Activated B cell treated with CpG ODN at 0.5 μM for 24 hours (primary cell): ENCODE data around the gene CRHR1. TPM values are rescaled to one million over a fixed set of nuclear protein-coding genes. Genes with fewer than 3 reads are reported as not detected.

Experiments
- ATAC-seq: fragments of 200-7000 bp; cut with Tn5 transposase; one replicate; pipeline ENCODE4 v1.10.0; 2021; ENCODE audit warnings: low read depth, mild to moderate bottlenecking, moderate library complexity
- CTCF ChIA-PET: fragments of 350-600 bp; sonication (Branson Sonifier 250); formaldehyde crosslinking; loops from one replicate; lab custom pipeline; 2021; ENCODE audit warnings: antibody characterized with exemption; lab: Charles Lee
- POLR2A ChIA-PET: fragments of 350-600 bp; sonication (Branson Sonifier 250); formaldehyde crosslinking; loops from one replicate; lab custom pipeline; 2021; ENCODE audit warnings: antibody characterized with exemption; lab: Charles Lee
- DNase-seq: peaks from one replicate; pipeline ENCODE4 v3.0.0; 2022
- H3K27ac Mint-ChIP-seq: one replicate; pipeline ENCODE4 v1.8.0; 2020; ENCODE audit warnings: mixed read lengths
- H3K27me3 Mint-ChIP-seq: one replicate; pipeline ENCODE4 v1.8.0; 2021; ENCODE audit warnings: mixed read lengths
- H3K36me3 Mint-ChIP-seq: one replicate; pipeline ENCODE4 v1.8.0; 2021; ENCODE audit warnings: low read depth, mixed read lengths
- H3K4me1 Mint-ChIP-seq: one replicate; pipeline ENCODE4 v1.8.0; 2021; ENCODE audit warnings: mixed read lengths
- H3K4me3 Mint-ChIP-seq: one replicate; pipeline ENCODE4 v1.8.0; 2020; ENCODE audit warnings: mild to moderate bottlenecking, mixed read lengths
- H3K9me3 Mint-ChIP-seq: one replicate; pipeline ENCODE4 v1.8.0; 2020; ENCODE audit warnings: mixed read lengths
- intact Hi-C: fragments of 100-400 bp; cut with micrococcal nuclease; formaldehyde crosslinking; loops from one replicate; pipeline ENCODE4 v1.15.1; 2024
- total RNA-seq: library from RNA; stranded (reverse); gene quantifications from 2 replicates; pipeline ENCODE4 v1.2.3, GENCODE V29; 2022
- TF ChIP-seq, protein P1 (sequence below): fragments of 200-600 bp; IDR thresholded peaks from one replicate; pipeline ENCODE4 v1.8.0; 2022; ENCODE audit warnings: antibody characterized with exemption, mild to moderate bottlenecking

Gene CRHR1
- total RNA-seq, 1 donor from 2014 or later: not detected

DNA sequence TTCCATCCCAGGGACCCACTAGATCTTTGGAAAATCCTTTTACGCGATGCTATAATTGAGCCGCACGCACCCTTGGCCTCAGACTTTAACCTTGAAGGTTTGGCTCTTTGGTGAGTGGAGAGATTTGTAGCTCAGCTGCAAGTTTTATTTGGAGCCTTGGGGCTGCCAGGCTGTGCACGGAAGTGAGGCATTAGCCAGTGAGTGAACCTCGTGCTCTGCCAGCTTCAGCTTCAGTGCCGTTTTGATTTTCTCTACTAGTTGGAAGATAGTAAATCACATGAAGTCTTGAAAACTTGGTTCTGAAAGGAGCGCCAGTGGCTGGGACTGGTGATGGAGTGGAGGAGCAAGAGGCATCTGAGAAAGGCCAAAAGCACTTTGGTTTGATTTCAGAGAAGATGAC is 17.3 kb downstream of the CRHR1 start:
- CTCF ChIA-PET: interaction anchor here (1.2 kb wide), 1 partner anchor 162 kb away, joined by 3 read pairs; no protein-coding TSS in a partner anchor
- TF ChIP-seq, protein P1, sequence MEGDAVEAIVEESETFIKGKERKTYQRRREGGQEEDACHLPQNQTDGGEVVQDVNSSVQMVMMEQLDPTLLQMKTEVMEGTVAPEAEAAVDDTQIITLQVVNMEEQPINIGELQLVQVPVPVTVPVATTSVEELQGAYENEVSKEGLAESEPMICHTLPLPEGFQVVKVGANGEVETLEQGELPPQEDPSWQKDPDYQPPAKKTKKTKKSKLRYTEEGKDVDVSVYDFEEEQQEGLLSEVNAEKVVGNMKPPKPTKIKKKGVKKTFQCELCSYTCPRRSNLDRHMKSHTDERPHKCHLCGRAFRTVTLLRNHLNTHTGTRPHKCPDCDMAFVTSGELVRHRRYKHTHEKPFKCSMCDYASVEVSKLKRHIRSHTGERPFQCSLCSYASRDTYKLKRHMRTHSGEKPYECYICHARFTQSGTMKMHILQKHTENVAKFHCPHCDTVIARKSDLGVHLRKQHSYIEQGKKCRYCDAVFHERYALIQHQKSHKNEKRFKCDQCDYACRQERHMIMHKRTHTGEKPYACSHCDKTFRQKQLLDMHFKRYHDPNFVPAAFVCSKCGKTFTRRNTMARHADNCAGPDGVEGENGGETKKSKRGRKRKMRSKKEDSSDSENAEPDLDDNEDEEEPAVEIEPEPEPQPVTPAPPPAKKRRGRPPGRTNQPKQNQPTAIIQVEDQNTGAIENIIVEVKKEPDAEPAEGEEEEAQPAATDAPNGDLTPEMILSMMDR: no peak
- POLR2A ChIA-PET: no interaction called here
- Mint-ChIP-seq H3K4me3 (no peak overlapping the region), H3K9me3 (no peaks in the 10 kb centered on the region), H3K4me1 (no peaks in the 10 kb centered on the region), H3K36me3 (no peaks in the 10 kb centered on the region), H3K27ac (no peak overlapping the region), H3K27me3 (peaks cover 29% of the 10 kb centered on the region)
- no peak for ATAC-seq
- no peak for DNase-seq
- intact Hi-C loops: no loop called here

DNA sequence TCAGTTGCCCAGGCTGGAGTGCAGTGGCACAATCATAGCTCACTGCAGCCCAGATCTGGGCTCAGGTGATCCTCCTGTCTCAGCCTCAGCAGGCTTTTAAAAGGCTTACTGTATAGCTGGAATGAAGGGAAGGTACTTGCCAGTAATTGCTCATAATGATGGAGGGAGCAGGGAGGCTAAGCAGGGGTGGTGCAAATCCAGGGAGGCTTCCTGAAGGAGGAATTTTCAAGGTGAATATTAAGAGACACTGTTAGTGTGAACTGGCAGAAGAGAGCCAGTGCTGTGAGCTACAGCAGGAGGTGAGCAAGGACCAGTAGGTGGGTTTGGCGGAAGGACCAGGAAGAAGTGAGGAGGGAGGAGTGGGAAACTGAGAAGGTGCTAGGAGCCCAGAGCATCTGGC is 24.7 kb downstream of the CRHR1 start:
- peaks cover 7% of the 10 kb centered on the region for H3K27me3 Mint-ChIP-seq
- intact Hi-C loops: no loop called here
- ChIA-PET CTCF (no interaction called here), POLR2A (no interaction called here)
- TF ChIP-seq, protein P1: no peak
- H3K27ac Mint-ChIP-seq: no peak overlapping the region
- no peak for DNase-seq
- H3K36me3 Mint-ChIP-seq: no peaks in the 10 kb centered on the region
- H3K4me3 Mint-ChIP-seq: no peak overlapping the region
- ATAC-seq: no peak
- H3K9me3 Mint-ChIP-seq: no peaks in the 10 kb centered on the region
- H3K4me1 Mint-ChIP-seq: no peaks in the 10 kb centered on the region

DNA sequence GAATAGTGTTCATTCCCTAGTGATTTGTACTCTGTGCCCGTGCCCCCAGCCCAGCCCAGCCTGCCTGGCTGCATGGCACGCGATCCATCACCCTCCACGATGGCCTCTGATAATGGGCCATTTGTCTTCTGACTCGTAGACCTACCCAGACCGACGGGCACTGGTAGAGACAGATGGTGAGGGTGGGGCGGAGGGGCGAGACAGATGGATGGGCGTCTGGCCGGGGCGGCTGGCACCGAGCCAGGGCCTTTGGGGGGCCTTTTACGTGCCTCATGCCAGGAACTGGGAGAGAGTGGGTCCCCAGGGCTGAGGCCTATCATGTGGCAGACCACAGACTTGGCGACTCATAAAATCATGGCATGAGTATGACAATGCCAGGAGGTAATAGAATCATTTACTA is 25.4 kb downstream of the CRHR1 start:
- Mint-ChIP-seq H3K9me3 (no peaks in the 10 kb centered on the region), H3K4me3 (no peak overlapping the region), H3K27me3 (peaks cover 6% of the 10 kb centered on the region), H3K36me3 (no peaks in the 10 kb centered on the region), H3K4me1 (no peaks in the 10 kb centered on the region), H3K27ac (no peak overlapping the region)
- no peak for ATAC-seq
- intact Hi-C loops: no loop called here
- DNase-seq: no peak
- TF ChIP-seq, protein P1: no peak
- CTCF ChIA-PET: no interaction called here
- POLR2A ChIA-PET: no interaction called here

DNA sequence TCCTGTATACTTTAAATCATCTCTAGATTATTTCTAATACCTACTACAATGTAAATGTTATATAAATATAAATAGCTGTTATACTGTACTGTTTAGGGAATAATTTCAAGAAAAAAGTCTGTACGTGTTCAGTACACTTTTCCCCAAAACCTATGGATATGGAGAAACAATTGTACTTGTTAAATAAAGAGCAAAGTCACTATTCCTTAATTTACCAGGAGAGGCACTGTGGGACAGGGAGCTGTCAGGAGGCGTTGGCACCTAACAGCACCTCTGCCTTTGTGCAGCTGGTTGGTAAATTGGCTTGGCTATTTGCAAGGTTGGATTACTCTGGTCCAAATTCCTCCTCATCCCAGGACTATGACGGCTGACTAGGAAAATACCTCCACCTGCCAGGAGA is 28.0 kb downstream of the CRHR1 start:
- Mint-ChIP-seq H3K4me3 (no peak overlapping the region), H3K27me3 (peaks cover 9% of the 10 kb centered on the region), H3K9me3 (no peaks in the 10 kb centered on the region), H3K27ac (no peak overlapping the region), H3K36me3 (no peaks in the 10 kb centered on the region), H3K4me1 (no peaks in the 10 kb centered on the region)
- POLR2A ChIA-PET: interaction anchor here (0.6 kb wide), 1 partner anchor 597 kb away, joined by 4 read pairs; no protein-coding TSS in a partner anchor
- CTCF ChIA-PET: no interaction called here
- ATAC-seq: no peak
- DNase-seq: no peak
- intact Hi-C loops: no loop called here
- TF ChIP-seq, protein P1: no peak

DNA sequence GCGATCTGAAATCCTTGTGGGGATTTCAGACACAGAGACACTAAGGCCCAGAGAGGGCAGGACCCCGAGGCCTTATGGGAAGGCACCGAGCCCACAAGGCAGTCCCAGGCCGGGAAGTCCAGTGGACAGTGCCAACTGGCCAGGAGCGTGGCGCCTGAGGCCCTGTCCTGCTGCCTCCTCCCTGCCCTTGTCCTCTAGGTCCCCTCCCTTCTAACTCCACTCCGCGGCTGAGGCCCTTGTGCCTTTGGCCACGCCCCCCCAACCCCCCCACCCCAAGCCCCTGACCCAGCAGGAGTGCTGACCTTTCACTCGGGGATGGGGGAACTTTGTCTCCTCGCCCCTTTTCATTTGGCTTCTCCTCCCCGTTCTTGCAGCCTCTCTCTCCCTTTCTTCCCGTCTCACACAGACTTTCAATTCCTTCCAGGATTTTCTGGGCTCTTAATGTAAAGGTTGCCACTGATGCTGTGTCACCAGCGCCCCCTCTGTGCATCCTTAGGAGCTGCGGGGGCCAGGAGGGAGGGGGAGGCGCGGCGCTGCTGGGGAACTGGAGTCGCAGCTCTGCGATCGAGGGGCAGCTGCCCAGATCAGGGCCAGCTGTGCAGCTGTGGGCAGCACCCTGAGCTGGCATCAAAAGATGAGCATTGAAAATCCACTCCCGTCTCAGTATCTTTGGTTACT is 29.1 kb downstream of the CRHR1 start:
- ATAC-seq: no peak
- Mint-ChIP-seq H3K9me3 (no peaks in the 10 kb centered on the region), H3K27ac (no peak overlapping the region), H3K36me3 (no peaks in the 10 kb centered on the region), H3K4me1 (no peaks in the 10 kb centered on the region), H3K27me3 (peaks cover 9% of the 10 kb centered on the region), H3K4me3 (no peak overlapping the region)
- ChIA-PET CTCF (no interaction called here), POLR2A (interaction anchor here (0.6 kb wide), 1 partner anchor 66 kb away, joined by 5 read pairs; no protein-coding TSS in a partner anchor)
- intact Hi-C loops: no loop called here
- TF ChIP-seq, protein P1: no peak
- no peak for DNase-seq
